Bronchial epithelial cell (primary cell): ENCODE results near the gene ZNF14. TPM values are rescaled to one million over a fixed set of nuclear protein-coding genes. Genes with fewer than 3 reads are reported as not detected.
"Not testable (repeated sequence)": the region's sequence is repeated elsewhere in the genome, so short reads cannot be mapped to it uniquely, and the experiment has no call there.

Experiments
- DNase-seq: peaks from one replicate; pipeline ENCODE4 v3.0.0-alpha.2; 2010; ENCODE audit warnings: low read depth
- FAIRE-seq: peaks from 2 replicates; lab custom pipeline; 2011; peaks lifted over from hg19 to GRCh38; lab: Jason Lieb, UNC
- H3K27me3 ChIP-seq: 2 replicates; pipeline ENCODE4 v1.5.1; 2011; ENCODE audit warnings: low read length; ENCODE audit not compliant: control insufficient read depth, insufficient read depth
- H3K36me3 ChIP-seq: 2 replicates; pipeline ENCODE4 v1.5.1; 2011; ENCODE audit warnings: low read length; ENCODE audit not compliant: control insufficient read depth, insufficient read depth
- H3K4me3 ChIP-seq: 2 replicates; pipeline ENCODE4 v1.5.1; 2011; ENCODE audit warnings: mild to moderate bottlenecking, low read depth, low read length, control low read depth
- CTCF ChIP-seq: IDR thresholded peaks from 2 replicates; pipeline ENCODE4 v1.5.1; 2011; ENCODE audit warnings: mild to moderate bottlenecking, moderate library complexity, low read length, control low read depth, inconsistent platforms; ENCODE audit not compliant: insufficient read depth, severe bottlenecking
- total RNA-seq: library from RNA; depleted of rRNA; stranded (reverse); fragments of >200 nt; gene quantifications from 2 replicates; pipeline ENCODE4 v1.2.1, GENCODE V29; 2014

The ZNF14 gene
- total RNA-seq, 1 donor from 2014 or later, result 4.2 TPM

GRCh38 chr19:19697589-19697988 lies 35.3 kb downstream of the ZNF14 start:
- FAIRE-seq (no peak), DNase-seq (no peak)
- H3K4me3 ChIP-seq, result no peak overlapping the region
- H3K27me3 ChIP-seq, result no peaks in the 10 kb centered on the region
- no peaks in the 10 kb centered on the region for H3K36me3 ChIP-seq
- TF ChIP-seq CTCF, result no peak

GRCh38 chr19:19696386-19696785 lies 36.5 kb downstream of the ZNF14 start:
- FAIRE-seq, result no peak
- no peak for TF ChIP-seq CTCF

GRCh38 chr19:19691683-19692082 lies 41.2 kb downstream of the ZNF14 start:
- no peak for TF ChIP-seq CTCF
- Histone ChIP-seq H3K36me3 (no peaks in the 10 kb centered on the region), H3K27me3 (no peaks in the 10 kb centered on the region), H3K4me3 (no peak overlapping the region)
- FAIRE-seq (no peak), DNase-seq (no peak)

More at GRCh38 chr19:19696386-19696785, 36.5 kb downstream of the ZNF14 start:
- Histone ChIP-seq H3K27me3 (no peaks in the 10 kb centered on the region), H3K36me3 (no peaks in the 10 kb centered on the region), H3K4me3 (no peak overlapping the region)
- DNase-seq, result no peak

GRCh38 chr19:19689023-19689422 lies 43.9 kb downstream of the ZNF14 start:
- H3K4me3 ChIP-seq, H3K36me3 ChIP-seq, DNase-seq, H3K27me3 ChIP-seq, FAIRE-seq: not testable (repeated sequence)

GRCh38 chr19:19687090-19687489 lies 45.8 kb downstream of the ZNF14 start:
- no peak for FAIRE-seq
- H3K4me3 ChIP-seq, result no peak overlapping the region
- no peaks in the 10 kb centered on the region for H3K36me3 ChIP-seq
- TF ChIP-seq CTCF, result no peak
- no peak for DNase-seq
- no peaks in the 10 kb centered on the region for H3K27me3 ChIP-seq

GRCh38 chr19:19686580-19686979 lies 46.3 kb downstream of the ZNF14 start:
- FAIRE-seq, result no peak
- no peak for TF ChIP-seq CTCF
- H3K36me3 ChIP-seq, result no peaks in the 10 kb centered on the region
- no peaks in the 10 kb centered on the region for H3K27me3 ChIP-seq
- H3K4me3 ChIP-seq, result no peak overlapping the region
- DNase-seq, result no peak

GRCh38 chr19:19686119-19686518 lies 46.8 kb downstream of the ZNF14 start:
- not testable (repeated sequence) for H3K36me3 ChIP-seq, DNase-seq, FAIRE-seq, H3K27me3 ChIP-seq, H3K4me3 ChIP-seq
